Urothelium cell line (cell line): ENCODE results near the gene MCOLN3.
"Not testable (repeated sequence)": the region's sequence is repeated elsewhere in the genome, so short reads cannot be mapped to it uniquely, and the experiment has no call there.

Experiments used
- DNase-seq: peaks from one replicate; pipeline ENCODE4 v3.0.0; 2011; ENCODE audit warnings: low spot score, mixed read lengths
- FAIRE-seq: peaks from 2 replicates; lab custom pipeline; 2011; peaks lifted over from hg19 to GRCh38; lab: Jason Lieb, UNC

MCOLN3 gene

GRCh38 chr1:85049735-85050166, 1.5 kb upstream of the MCOLN3 start:
- DNase-seq (no peak), FAIRE-seq (no peak)

- FAIRE-seq = no peak
- DNase-seq = no peak
Measured at GRCh38 chr1:85047472-85048295, 616 bp downstream of the MCOLN3 start.

GRCh38 chr1:85047144-85047471, 1.2 kb downstream of the MCOLN3 start:
- FAIRE-seq = no peak
- DNase-seq = no peak

GRCh38 chr1:85042413-85042812, 5.9 kb downstream of the MCOLN3 start:
- FAIRE-seq = no peak
- DNase-seq = no peak

- FAIRE-seq (no peak), DNase-seq (no peak)
Measured at GRCh38 chr1:85041793-85042192, 6.5 kb downstream of the MCOLN3 start.

- FAIRE-seq (no peak), DNase-seq (no peak)
Measured at GRCh38 chr1:85033221-85033620, 15.1 kb downstream of the MCOLN3 start.

GRCh38 chr1:85030536-85030935, 17.8 kb downstream of the MCOLN3 start:
- no peak for FAIRE-seq
- no peak for DNase-seq

- no peak for DNase-seq
- no peak for FAIRE-seq
Measured at GRCh38 chr1:85028151-85028550, 20.1 kb downstream of the MCOLN3 start.

GRCh38 chr1:85027242-85027983, 20.9 kb downstream of the MCOLN3 start:
- DNase-seq (no peak), FAIRE-seq (no peak)

GRCh38 chr1:85025940-85026339, 22.4 kb downstream of the MCOLN3 start:
- no peak for DNase-seq
- FAIRE-seq = no peak

GRCh38 chr1:85024736-85025135, 23.6 kb downstream of the MCOLN3 start:
- FAIRE-seq = peak; percentile 42

GRCh38 chr1:85022700-85023099, 25.6 kb downstream of the MCOLN3 start:
- FAIRE-seq = peak; percentile 40

More at GRCh38 chr1:85024736-85025135, 23.6 kb downstream of the MCOLN3 start:
- no peak for DNase-seq

GRCh38 chr1:85019994-85020393, 28.3 kb downstream of the MCOLN3 start:
- no peak for FAIRE-seq

More at GRCh38 chr1:85022700-85023099, 25.6 kb downstream of the MCOLN3 start:
- no peak for DNase-seq

GRCh38 chr1:85015826-85016225, 32.5 kb downstream of the MCOLN3 start:
- no peak for FAIRE-seq

More at GRCh38 chr1:85019994-85020393, 28.3 kb downstream of the MCOLN3 start:
- no peak for DNase-seq

GRCh38 chr1:85005641-85006040, 42.7 kb downstream of the MCOLN3 start:
- not testable (repeated sequence) for DNase-seq, FAIRE-seq

More at GRCh38 chr1:85015826-85016225, 32.5 kb downstream of the MCOLN3 start:
- DNase-seq = no peak

GRCh38 chr1:85001742-85002141, 46.6 kb downstream of the MCOLN3 start:
- DNase-seq (no peak), FAIRE-seq (no peak)

- DNase-seq = no peak
- no peak for FAIRE-seq
Measured at GRCh38 chr1:84998642-84999280, 49.5 kb downstream of the MCOLN3 start.

- no peak for DNase-seq
Measured at GRCh38 chr1:84997667-84998600, 50.4 kb downstream of the MCOLN3 start.

GRCh38 chr1:84996846-84997666, 51.2 kb downstream of the MCOLN3 start, which contains the start of gene MCOLN2:
Gene MCOLN2 (minus strand): TSS chr1:84997113. CDS start chr1:84996872, 241 bp downstream.
- no peak for FAIRE-seq
- peak; percentile 88 for DNase-seq

More at GRCh38 chr1:84997667-84998600, 50.4 kb downstream of the MCOLN3 start:
- no peak for FAIRE-seq
